PFSK-1 (cell line): ENCODE results near the gene LZTFL1.

ENCODE experiments used
- POLR2AphosphoS5 ChIP-seq: IDR thresholded peaks from 2 replicates; pipeline ENCODE4 v1.6.1; 2012; ENCODE audit warnings: low read depth, mild to moderate bottlenecking, control low read depth, low read length, moderate library complexity
- TAF1 ChIP-seq: IDR thresholded peaks from 2 replicates; pipeline ENCODE4 v1.6.1; 2012; ENCODE audit warnings: low read length, control low read depth, borderline replicate concordance; ENCODE audit not compliant: insufficient read depth

GRCh38 chr3:45799586-45799985 is 42.3 kb downstream of the LZTFL1 start:
- TF ChIP-seq TAF1 (no peak), POLR2AphosphoS5 (no peak)
